Gastroesophageal sphincter (tissue), 3 donors: ENCODE data around the gene CHRM5.

ENCODE experiments used
- CTCF ChIP-seq, 4 experiments: fragments of 200-600 bp in 2 of 4; fragments of 450-650 bp in 2 of 4; sonication (generic) in 1 of 4; IDR thresholded peaks; one replicate each; pipeline ENCODE4 v1.5.1; 2017 to 2019; ENCODE audit warnings: antibody characterized with exemption in 4 of 4, mild to moderate bottlenecking in 2 of 4, moderate library complexity in 2 of 4
- EP300 ChIP-seq: sonication (generic); formaldehyde crosslinking; IDR thresholded peaks from one replicate; pipeline ENCODE4 v1.6.1; 2017; ENCODE audit warnings: antibody characterized with exemption, mild to moderate bottlenecking
- POLR2A ChIP-seq, 2 donors: fragments of 450-650 bp; IDR thresholded peaks; one replicate each; pipeline ENCODE4 v1.6.1; 2017; ENCODE audit warnings: antibody characterized with exemption in 2 of 2, mild to moderate bottlenecking in 2 of 2, moderate library complexity in 1 of 2
- POLR2AphosphoS5 ChIP-seq: sonication (generic); formaldehyde crosslinking; IDR thresholded peaks from one replicate; pipeline ENCODE4 v1.6.1; 2017; ENCODE audit warnings: antibody characterized with exemption

- no peak for TF ChIP-seq CTCF (IDR thresholded peaks at IDR 0.05)
- no peak for TF ChIP-seq POLR2AphosphoS5
- TF ChIP-seq POLR2A (IDR thresholded peaks at IDR 0.05), result no peak
- no peak for TF ChIP-seq EP300
Measured at GRCh38 chr15:34019369-34019990, 51.2 kb downstream of the CHRM5 start.
